ENCODE data around the gene AHCTF1.
"Not testable (repeated sequence)": the region's sequence is repeated elsewhere in the genome, so short reads cannot be mapped to it uniquely, and the experiment has no call there.

Gene AHCTF1

GRCh38 chr1:246837418-246838117 lies 94.2 kb downstream of the AHCTF1 start:
- Histone ChIP-seq H2AFZ (ENCODE audit: low read length, unreplicated experiment) (no peak overlapping the region), H3K79me2 (ENCODE audit: control insufficient read depth, insufficient read depth, low read length, unreplicated experiment) (no peaks in the 10 kb centered on the region)

GRCh38 chr1:246836209-246836966 lies 95.4 kb downstream of the AHCTF1 start:
- Histone ChIP-seq H3K4me3 (ENCODE audit: low read depth, low read length) (no peak overlapping the region), H3K27ac (ENCODE audit: low read depth, low read length) (no peak overlapping the region), H3K36me3 (ENCODE audit: insufficient read depth, low read length) (peaks cover 4% of the 10 kb centered on the region), H3K79me2 (ENCODE audit: control insufficient read depth, insufficient read depth, low read length, unreplicated experiment) (no peaks in the 10 kb centered on the region), H2AFZ (ENCODE audit: low read length, unreplicated experiment) (no peak overlapping the region), H3K27me3 (ENCODE audit: insufficient read depth, low read length) (no peaks in the 10 kb centered on the region), H3K4me1 (ENCODE audit: control insufficient read depth, insufficient read depth, low read length, unreplicated experiment) (peaks cover 4% of the 10 kb centered on the region)

More at GRCh38 chr1:246837418-246838117, 94.2 kb downstream of the AHCTF1 start:
- no peak overlapping the region for H3K27ac ChIP-seq (ENCODE audit: low read depth, low read length)
- H3K4me3 ChIP-seq (ENCODE audit: low read depth, low read length): no peak overlapping the region
- H3K36me3 ChIP-seq (ENCODE audit: insufficient read depth, low read length): peaks cover 5% of the 10 kb centered on the region
- no peaks in the 10 kb centered on the region for H3K27me3 ChIP-seq (ENCODE audit: insufficient read depth, low read length)
- H3K4me1 ChIP-seq (ENCODE audit: control insufficient read depth, insufficient read depth, low read length, unreplicated experiment): peaks cover 4% of the 10 kb centered on the region

- peaks cover 5% of the 10 kb centered on the region; the same call in 1 of the 2 replicates for H3K27me3 ChIP-seq (ENCODE audit: insufficient read depth, low read length)
- peaks cover 4% of the 10 kb centered on the region for H3K4me1 ChIP-seq (ENCODE audit: control insufficient read depth, insufficient read depth, low read length, unreplicated experiment)
- H3K27ac ChIP-seq (ENCODE audit: low read depth, low read length): no peak overlapping the region
- H3K4me3 ChIP-seq (ENCODE audit: low read depth, low read length): no peak overlapping the region
- H3K79me2 ChIP-seq (ENCODE audit: control insufficient read depth, insufficient read depth, low read length, unreplicated experiment): no peaks in the 10 kb centered on the region
- H3K36me3 ChIP-seq (ENCODE audit: insufficient read depth, low read length): no peaks in the 10 kb centered on the region
- H2AFZ ChIP-seq (ENCODE audit: low read length, unreplicated experiment): no peak overlapping the region
These were observed 100.2 kb downstream of the AHCTF1 start for GRCh38 chr1:246831543-246831942.

- H3K36me3 ChIP-seq (ENCODE audit: insufficient read depth, low read length): no peaks in the 10 kb centered on the region
- H3K27me3 ChIP-seq (ENCODE audit: insufficient read depth, low read length): peaks cover 5% of the 10 kb centered on the region; the same call in 1 of the 2 replicates
These were observed 102.9 kb downstream of the AHCTF1 start for GRCh38 chr1:246828818-246829217.

GRCh38 chr1:246827396-246827795 lies 104.4 kb downstream of the AHCTF1 start:
- Histone ChIP-seq H3K27ac (ENCODE audit: low read depth, low read length) (no peak overlapping the region), H3K4me1 (ENCODE audit: control insufficient read depth, insufficient read depth, low read length, unreplicated experiment) (no peaks in the 10 kb centered on the region), H3K36me3 (ENCODE audit: insufficient read depth, low read length) (no peaks in the 10 kb centered on the region), H3K27me3 (ENCODE audit: insufficient read depth, low read length) (peaks cover 10% of the 10 kb centered on the region; the same call in 1 of the 2 replicates), H3K79me2 (ENCODE audit: control insufficient read depth, insufficient read depth, low read length, unreplicated experiment) (no peaks in the 10 kb centered on the region), H2AFZ (ENCODE audit: low read length, unreplicated experiment) (no peak overlapping the region), H3K4me3 (ENCODE audit: low read depth, low read length) (no peak overlapping the region)

More at GRCh38 chr1:246828818-246829217, 102.9 kb downstream of the AHCTF1 start:
- no peaks in the 10 kb centered on the region for H3K79me2 ChIP-seq (ENCODE audit: control insufficient read depth, insufficient read depth, low read length, unreplicated experiment)
- H2AFZ ChIP-seq (ENCODE audit: low read length, unreplicated experiment): no peak overlapping the region
- H3K27ac ChIP-seq (ENCODE audit: low read depth, low read length): no peak overlapping the region
- no peak overlapping the region for H3K4me3 ChIP-seq (ENCODE audit: low read depth, low read length)
- no peaks in the 10 kb centered on the region for H3K4me1 ChIP-seq (ENCODE audit: control insufficient read depth, insufficient read depth, low read length, unreplicated experiment)

GRCh38 chr1:246825557-246826175 lies 106.1 kb downstream of the AHCTF1 start:
- Histone ChIP-seq H3K4me1 (ENCODE audit: control insufficient read depth, insufficient read depth, low read length, unreplicated experiment) (no peaks in the 10 kb centered on the region), H3K36me3 (ENCODE audit: insufficient read depth, low read length) (no peaks in the 10 kb centered on the region), H3K4me3 (ENCODE audit: low read depth, low read length) (no peak overlapping the region), H3K27me3 (ENCODE audit: insufficient read depth, low read length) (peaks cover 17% of the 10 kb centered on the region), H3K27ac (ENCODE audit: low read depth, low read length) (no peak overlapping the region), H3K79me2 (ENCODE audit: control insufficient read depth, insufficient read depth, low read length, unreplicated experiment) (no peaks in the 10 kb centered on the region), H2AFZ (ENCODE audit: low read length, unreplicated experiment) (no peak overlapping the region)

- no peaks in the 10 kb centered on the region for H3K4me1 ChIP-seq (ENCODE audit: control insufficient read depth, insufficient read depth, low read length, unreplicated experiment)
- no peak overlapping the region for H3K27ac ChIP-seq (ENCODE audit: low read depth, low read length)
- H3K4me3 ChIP-seq (ENCODE audit: low read depth, low read length): no peak overlapping the region
- no peaks in the 10 kb centered on the region for H3K79me2 ChIP-seq (ENCODE audit: control insufficient read depth, insufficient read depth, low read length, unreplicated experiment)
- no peak overlapping the region for H2AFZ ChIP-seq (ENCODE audit: low read length, unreplicated experiment)
- H3K27me3 ChIP-seq (ENCODE audit: insufficient read depth, low read length): peaks cover 25% of the 10 kb centered on the region
- no peaks in the 10 kb centered on the region for H3K36me3 ChIP-seq (ENCODE audit: insufficient read depth, low read length)
These were observed 107.2 kb downstream of the AHCTF1 start for GRCh38 chr1:246824541-246824940.

- H3K27ac ChIP-seq (ENCODE audit: low read depth, low read length); H3K79me2 ChIP-seq (ENCODE audit: control insufficient read depth, insufficient read depth, low read length, unreplicated experiment); H3K4me3 ChIP-seq (ENCODE audit: low read depth, low read length); H3K4me1 ChIP-seq (ENCODE audit: control insufficient read depth, insufficient read depth, low read length, unreplicated experiment); H3K36me3 ChIP-seq (ENCODE audit: insufficient read depth, low read length); H2AFZ ChIP-seq (ENCODE audit: low read length, unreplicated experiment): not testable (repeated sequence)
- H3K27me3 ChIP-seq (ENCODE audit: insufficient read depth, low read length): peaks cover 29% of the 10 kb centered on the region
These were observed 109.6 kb downstream of the AHCTF1 start for GRCh38 chr1:246822154-246822553.

- H3K4me3 ChIP-seq (ENCODE audit: low read depth, low read length): no peak overlapping the region
- no peak overlapping the region for H3K27ac ChIP-seq (ENCODE audit: low read depth, low read length)
- no peaks in the 10 kb centered on the region for H3K4me1 ChIP-seq (ENCODE audit: control insufficient read depth, insufficient read depth, low read length, unreplicated experiment)
These were observed 111.1 kb downstream of the AHCTF1 start for GRCh38 chr1:246820666-246821065.

GRCh38 chr1:246817778-246818177 lies 114.0 kb downstream of the AHCTF1 start:
- H2AFZ ChIP-seq (ENCODE audit: low read length, unreplicated experiment); H3K27ac ChIP-seq (ENCODE audit: low read depth, low read length); H3K36me3 ChIP-seq (ENCODE audit: insufficient read depth, low read length); H3K4me3 ChIP-seq (ENCODE audit: low read depth, low read length); H3K4me1 ChIP-seq (ENCODE audit: control insufficient read depth, insufficient read depth, low read length, unreplicated experiment); H3K79me2 ChIP-seq (ENCODE audit: control insufficient read depth, insufficient read depth, low read length, unreplicated experiment): not testable (repeated sequence)
- H3K27me3 ChIP-seq (ENCODE audit: insufficient read depth, low read length): peaks cover 40% of the 10 kb centered on the region

More at GRCh38 chr1:246820666-246821065, 111.1 kb downstream of the AHCTF1 start:
- H3K36me3 ChIP-seq (ENCODE audit: insufficient read depth, low read length): no peaks in the 10 kb centered on the region
- peaks cover 42% of the 10 kb centered on the region for H3K27me3 ChIP-seq (ENCODE audit: insufficient read depth, low read length)
- H2AFZ ChIP-seq (ENCODE audit: low read length, unreplicated experiment): no peak overlapping the region
- H3K79me2 ChIP-seq (ENCODE audit: control insufficient read depth, insufficient read depth, low read length, unreplicated experiment): no peaks in the 10 kb centered on the region
